GM23248 (cell line): Measurements from ENCODE around the gene CPNE2.

Source experiments
- EZH2 ChIP-seq: fragments of 200-600 bp; sonication (generic); IDR thresholded peaks from 2 replicates; pipeline ENCODE4 v1.6.1; 2018; ENCODE audit warnings: antibody characterized with exemption, mild to moderate bottlenecking; ENCODE audit not compliant: insufficient read depth, poor library complexity, severe bottlenecking
- EZH2phosphoT487 ChIP-seq: fragments of 200-600 bp; sonication (generic); IDR thresholded peaks from 2 replicates; pipeline ENCODE4 v1.6.1; 2018; ENCODE audit warnings: antibody characterized with exemption, moderate library complexity, mild to moderate bottlenecking, low read depth; ENCODE audit not compliant: insufficient read depth

GRCh38 chr16:57092786-57093411, 516 bp downstream of the CPNE2 start:
- TF ChIP-seq EZH2 (no peak), EZH2phosphoT487 (no peak)
